ENCODE results near the gene KLHDC2.
"Not testable (repeated sequence)": the region's sequence is repeated elsewhere in the genome, so short reads cannot be mapped to it uniquely, and the experiment has no call there.

The KLHDC2 gene, protein sequence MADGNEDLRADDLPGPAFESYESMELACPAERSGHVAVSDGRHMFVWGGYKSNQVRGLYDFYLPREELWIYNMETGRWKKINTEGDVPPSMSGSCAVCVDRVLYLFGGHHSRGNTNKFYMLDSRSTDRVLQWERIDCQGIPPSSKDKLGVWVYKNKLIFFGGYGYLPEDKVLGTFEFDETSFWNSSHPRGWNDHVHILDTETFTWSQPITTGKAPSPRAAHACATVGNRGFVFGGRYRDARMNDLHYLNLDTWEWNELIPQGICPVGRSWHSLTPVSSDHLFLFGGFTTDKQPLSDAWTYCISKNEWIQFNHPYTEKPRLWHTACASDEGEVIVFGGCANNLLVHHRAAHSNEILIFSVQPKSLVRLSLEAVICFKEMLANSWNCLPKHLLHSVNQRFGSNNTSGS

DNA sequence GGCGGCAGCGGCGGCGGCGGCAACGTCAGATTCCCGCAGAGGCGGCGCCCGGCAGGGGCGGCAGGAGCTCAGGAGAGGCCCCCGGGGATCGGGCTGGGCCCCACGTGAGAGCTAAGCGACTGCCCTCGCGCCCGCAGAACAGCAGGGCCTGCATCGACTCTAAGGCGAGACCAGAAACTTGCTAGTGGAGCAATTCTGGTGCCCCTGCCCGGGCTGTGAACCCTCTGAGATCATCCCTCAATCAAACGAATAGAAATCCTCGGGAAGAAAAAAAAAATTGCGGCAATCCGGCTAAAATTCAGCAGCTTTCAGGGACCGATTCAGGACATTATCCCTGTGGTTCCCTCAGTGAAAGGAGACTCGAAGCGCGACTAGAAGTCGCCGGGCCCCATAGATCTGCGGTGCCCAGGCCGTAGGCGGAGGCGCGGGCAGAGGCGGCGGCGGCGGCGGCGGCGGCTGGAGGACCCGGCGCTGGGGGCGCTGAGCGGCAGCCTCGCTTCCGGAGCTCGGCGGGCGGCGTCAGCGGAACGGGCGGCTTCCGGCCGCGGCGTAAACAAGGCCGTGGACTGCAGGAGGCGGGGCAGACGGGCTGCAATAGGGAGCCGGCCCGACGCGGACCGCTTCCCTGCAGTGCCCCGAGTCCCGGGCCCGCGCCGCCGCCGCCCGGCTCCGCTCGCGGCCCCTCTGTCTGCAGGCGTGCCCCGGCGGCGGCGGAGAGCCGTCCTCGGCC lies at the start of gene KLHDC2:
Gene KLHDC2, plus strand, starts transcription at position 583 of the 730 bp plus-strand sequence. CDS start 316 bp downstream, outside the sequence.
- DNase-seq (ENCODE audit: low read depth): peak; percentile 80

DNA sequence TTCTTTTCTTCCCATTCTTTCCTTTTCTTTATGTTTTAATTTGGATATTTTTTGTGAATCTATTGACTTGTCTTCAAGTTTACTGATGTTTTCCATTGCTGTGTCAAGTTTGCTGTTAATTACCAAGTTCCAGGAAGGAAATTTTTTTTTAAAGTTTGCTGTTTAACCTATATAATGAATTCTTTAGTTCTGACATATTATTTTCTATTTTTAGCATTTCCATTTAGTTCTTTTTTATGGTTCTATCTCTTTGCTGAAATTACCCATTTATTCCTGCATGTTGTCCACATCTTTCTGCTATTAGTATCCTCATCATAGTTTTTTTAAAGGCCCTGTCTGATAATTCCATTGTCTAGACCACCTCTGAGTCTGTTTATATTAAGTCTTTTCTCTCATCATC lies 47.2 kb upstream of the KLHDC2 start:
- DNase-seq (ENCODE audit: low read depth): no peak

DNA sequence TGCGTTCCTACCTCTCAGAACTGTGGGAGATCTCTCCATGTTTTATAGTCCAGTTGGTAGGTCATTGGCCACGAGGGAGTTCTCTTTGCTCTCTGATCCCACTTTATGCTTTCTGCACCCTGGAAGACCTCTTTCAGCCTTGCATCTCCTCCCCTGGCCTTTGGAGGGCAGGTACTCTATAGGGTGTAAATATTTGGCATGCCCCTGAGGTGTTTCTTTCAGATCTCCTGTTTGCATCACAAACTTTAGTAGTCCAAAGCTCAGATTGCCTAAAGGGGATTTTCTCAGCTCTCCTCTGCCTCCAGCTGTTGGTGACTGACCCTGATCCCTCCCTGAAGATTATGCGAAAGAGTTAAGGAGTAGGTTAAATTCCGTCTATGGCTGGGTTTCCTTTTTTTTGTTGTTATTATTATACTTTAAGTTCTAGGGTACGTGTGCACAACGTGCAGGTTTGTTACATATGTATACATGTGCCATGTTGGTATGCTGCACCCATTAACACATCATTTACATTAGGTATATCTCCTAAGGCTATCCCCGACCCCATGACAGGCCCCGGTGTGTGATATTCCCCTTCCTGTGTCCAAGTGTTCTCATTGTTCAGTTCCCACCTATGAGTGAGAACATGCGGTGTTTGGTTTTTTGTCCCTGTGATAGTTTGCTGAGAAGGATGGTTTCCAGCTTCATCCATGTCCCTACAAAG lies 46.1 kb upstream of the KLHDC2 start:
- DNase-seq (ENCODE audit: low read depth): not testable (repeated sequence)

DNA sequence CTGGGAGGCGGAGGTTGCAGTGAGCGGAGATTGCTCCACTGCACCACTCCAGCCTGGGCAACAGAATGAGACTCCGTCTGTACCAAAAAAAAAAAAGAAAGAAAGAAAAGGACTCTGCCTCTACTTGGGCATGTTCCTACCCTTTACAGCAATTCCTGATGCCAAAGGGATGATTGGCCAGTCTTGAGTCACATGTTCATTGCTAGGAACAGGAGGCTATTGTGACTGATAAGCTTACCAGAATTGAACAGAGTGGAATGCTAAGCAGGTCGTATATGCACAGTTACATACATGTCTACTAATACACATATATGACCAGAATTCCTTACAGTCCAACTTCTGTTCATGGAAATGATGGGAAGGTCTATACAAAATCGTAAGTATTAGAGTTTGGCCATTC lies 40.8 kb upstream of the KLHDC2 start:
- DNase-seq (ENCODE audit: low read depth): no peak

DNA sequence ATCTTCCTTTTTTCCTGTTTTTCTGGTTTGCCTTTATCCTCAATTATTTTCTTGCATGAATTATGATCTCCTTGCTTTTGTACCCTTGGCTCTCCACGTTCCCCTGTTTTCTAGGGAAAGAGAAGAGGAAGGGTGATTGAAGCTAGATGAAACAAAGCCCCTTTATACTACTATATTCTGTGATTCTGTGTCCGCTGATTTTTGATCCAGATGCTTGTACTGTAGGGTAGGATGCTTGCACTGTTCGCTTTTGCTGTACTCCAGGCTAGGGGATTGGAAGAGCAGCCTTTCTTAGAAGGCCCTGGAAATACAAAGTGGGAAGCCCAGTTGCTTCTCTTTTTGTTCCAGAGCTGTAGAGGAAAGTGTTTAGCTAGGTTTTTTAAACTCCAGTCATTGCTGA lies 35.1 kb upstream of the KLHDC2 start:
- DNase-seq (ENCODE audit: low read depth): no peak

DNA sequence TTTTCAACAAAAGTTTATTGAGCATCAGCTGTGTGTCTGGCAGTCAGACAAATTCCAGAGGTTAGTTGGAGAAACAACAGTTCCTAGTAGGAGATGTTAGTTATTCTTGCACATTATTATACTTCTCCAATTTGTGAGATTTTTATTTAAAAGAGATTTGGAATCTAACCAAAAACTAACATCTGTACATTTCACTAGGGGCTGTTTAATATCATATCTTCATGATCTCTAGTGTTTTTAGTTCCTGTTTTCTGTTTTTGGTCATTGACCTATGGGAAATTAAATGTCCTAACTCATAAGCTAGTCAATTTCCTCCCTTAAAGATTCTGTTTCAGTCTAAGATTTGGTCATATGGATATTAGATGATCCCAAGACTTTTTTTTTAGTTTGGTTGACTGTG lies 34.1 kb upstream of the KLHDC2 start:
- no peak for DNase-seq (ENCODE audit: low read depth)

DNA sequence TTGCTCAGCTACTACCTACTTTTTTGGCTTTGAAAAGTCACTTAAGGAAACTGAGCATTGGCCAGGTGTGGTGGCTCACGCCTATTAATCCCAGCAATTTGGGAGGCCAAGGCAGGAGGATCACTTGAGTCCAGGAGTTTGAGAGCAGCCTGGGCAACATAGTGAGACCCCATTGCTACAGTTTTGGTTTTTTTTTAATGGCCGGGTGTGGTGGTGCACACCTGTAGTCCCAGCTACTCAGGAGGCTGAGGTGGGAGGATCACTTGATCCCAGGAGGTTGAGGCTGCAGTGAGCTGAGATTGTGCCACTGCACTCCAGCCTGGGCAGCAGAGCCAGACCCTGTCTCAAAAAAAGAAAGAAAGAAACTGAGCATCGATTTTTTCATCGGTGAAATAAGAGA lies 32.3 kb upstream of the KLHDC2 start:
- not testable (repeated sequence) for DNase-seq (ENCODE audit: low read depth)

DNA sequence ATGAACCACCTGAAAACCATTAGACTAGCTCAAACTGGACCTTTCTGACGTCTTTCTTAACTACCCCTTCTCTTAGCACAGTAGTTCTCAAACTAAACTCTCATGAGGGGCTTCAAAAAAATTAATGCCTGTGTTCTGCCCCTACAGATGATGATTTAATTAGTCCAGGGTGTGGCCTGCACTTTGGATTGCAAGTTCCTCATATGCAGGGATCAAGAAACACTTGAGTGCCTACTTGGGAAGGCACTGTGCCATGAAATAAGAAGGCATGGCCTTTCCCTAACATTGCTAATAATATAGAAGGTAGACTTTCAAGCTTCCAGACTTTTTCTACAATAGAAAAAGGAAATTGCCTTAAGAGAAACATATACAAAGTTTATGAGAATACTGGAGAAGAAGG lies 22.8 kb upstream of the KLHDC2 start:
- DNase-seq (ENCODE audit: low read depth): no peak

DNA sequence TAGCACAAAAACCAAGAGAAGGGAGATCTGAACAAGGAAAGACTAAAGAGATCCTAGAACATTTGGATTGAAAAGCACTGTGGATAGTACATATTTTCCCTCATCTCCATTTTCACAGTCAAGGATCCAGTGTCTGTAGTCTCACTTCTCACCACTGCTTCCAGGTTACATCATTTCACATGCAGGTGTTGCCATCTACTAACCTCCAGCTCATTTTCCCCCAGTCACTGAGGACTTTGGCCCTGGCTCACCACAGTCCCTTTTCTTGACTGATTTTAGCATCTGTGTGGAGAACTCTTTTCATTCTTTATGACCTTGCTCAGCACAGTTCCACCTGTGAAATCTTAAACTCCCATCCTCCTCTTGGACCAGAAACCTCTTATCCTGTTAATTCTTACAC lies 21.5 kb upstream of the KLHDC2 start:
- DNase-seq (ENCODE audit: low read depth): not testable (repeated sequence)

DNA sequence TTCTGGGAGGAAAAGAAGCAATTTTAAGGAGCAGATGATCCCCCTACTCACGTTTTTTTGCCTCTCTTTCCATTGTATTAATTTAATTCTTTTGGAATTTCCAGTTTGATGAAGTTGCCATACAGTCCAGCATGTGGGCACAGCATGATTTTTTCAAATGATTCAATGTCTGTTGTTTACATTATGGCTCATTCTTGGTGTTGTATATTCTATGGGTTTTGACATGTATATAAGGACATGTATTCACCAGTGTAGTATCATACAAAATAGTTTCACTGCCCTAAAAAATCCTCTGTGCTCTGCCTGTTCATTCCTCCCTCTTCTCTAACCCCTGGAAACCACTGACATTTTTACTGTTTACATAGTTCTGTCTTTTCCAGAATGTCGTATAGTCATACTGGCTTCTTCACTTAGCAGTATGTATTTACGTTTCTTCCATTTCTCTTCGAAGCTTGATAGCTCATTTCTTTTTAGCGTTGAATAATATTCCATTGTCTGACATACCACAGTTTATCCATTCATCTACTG lies 13.3 kb upstream of the KLHDC2 start:
- DNase-seq (ENCODE audit: low read depth): no peak

DNA sequence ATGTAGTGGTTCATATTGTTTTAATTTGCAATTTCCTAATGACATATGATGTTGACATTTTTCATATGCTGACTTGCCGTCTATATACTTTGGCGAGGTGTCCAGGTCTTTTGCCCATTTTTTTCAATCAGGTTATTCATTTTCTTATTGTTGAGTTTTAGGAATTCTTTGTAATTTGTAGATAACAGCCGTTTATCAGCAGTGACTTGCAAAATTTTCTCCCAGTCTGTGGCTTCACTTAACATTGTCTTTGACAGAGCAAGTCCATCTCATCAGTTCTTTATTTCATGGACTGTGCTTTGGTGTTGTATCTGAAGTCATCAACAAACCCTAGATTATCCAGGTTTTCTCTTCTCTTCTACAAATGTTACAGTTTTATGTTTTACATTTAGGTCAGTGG lies 12.6 kb upstream of the KLHDC2 start:
- no peak for DNase-seq (ENCODE audit: low read depth)

DNA sequence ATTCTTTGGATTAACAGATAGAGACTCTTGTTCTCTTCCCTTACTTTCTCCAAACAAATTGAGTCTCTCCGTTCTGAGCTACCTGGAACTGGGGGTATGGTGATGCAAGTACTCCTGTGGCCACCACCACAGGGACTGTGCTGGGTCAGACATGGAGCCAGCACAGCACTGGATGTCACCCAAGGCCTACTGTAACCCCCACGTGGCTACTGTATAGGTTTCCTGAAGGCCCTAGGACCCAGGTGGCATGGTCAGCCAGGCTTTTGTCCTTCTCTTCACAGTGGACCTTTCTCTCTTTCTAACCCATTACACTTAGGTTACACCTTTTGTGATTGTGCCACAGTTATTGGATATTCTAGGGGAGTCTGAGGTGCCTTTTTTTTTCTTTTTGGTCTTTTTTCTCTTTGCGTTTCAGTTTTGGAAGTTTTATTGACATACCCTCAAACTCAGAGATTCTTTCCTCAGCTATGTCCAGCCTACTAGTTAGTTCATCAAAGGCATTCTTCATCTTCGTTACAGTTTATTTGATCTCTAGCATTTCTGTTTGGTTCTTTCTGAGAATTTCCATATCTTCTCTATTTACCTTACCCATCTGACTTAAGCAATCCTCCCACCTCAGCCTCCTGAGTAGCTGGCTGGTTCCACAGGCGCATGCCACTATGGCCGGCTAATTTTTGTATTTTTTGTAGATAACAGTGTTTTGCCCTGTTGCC lies 6.0 kb upstream of the KLHDC2 start:
- no peak for DNase-seq (ENCODE audit: low read depth)

DNA sequence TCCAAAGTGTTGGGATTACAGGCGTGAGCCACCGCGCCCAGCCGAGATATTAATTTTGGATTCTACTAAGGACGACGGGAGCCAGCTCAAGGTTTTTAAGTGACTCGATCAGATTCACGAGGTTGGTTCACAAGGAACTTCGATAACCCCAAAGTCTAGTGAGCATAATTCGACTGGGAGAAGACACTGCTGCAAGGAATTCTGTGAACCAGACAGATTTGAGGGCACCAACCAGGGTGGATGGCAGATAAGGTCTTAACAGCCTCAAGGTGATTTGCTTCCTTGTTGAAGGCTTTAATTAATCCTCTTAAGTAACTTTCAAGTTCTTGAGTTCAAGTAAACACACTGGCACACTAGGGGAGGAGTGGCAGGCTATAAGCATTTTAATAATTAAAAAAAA lies 1.1 kb upstream of the KLHDC2 start:
- no peak for DNase-seq (ENCODE audit: low read depth)

DNA sequence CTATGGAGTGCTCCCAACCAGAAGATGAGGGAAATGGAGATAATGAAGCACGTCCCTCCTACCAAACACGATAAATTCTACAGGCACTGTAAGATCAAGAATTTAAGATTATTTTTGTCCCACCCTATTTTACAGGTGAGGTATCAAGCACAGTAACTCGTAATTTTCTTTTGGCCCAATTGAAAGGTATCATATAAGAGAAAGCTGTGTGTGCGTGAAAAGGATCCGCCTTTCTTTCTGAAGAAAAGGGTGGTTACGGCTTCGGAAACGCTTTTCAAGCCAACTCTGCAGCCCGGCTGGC lies 733 bp upstream of the KLHDC2 start:
- no peak for DNase-seq (ENCODE audit: low read depth)

DNA sequence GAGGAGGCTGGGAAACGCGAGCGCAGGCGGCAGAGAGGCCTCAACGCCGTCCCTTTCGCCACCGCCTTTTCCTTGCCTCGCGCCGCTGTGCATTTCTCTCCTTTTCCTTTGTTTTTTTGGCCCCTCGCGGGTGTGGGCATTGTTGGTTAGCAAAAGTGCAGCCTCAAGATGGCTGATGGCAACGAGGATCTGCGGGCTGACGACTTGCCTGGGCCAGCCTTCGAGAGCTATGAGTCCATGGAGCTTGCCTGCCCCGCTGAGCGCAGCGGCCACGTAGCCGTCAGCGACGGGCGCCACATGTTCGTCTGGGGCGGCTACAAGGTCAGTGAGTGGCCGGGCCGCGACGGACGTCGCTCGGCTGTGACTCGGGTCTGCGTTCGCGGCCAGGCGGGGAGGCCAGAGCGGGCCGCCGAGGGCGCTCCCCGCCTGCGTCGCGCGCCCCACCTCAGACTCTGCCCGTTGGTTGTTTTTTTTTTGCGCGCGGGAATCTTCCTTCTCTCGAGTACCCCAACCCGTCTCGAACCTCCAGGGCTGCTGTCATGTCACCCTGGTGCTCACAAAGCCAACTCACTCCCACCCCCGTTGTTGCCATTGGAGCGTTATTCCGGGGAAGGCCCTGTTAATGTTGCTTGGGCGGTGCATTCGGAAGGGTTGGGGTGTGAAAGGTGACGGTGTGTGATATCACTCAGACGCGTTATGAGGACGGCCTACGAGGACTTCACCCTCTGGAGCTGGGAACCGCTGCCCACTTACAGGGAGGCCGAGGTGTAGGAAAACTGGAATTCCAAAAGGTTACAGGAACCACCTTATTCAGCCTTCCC lies 558 bp downstream of the KLHDC2 start:
- DNase-seq (ENCODE audit: low read depth): peak; percentile 64

DNA sequence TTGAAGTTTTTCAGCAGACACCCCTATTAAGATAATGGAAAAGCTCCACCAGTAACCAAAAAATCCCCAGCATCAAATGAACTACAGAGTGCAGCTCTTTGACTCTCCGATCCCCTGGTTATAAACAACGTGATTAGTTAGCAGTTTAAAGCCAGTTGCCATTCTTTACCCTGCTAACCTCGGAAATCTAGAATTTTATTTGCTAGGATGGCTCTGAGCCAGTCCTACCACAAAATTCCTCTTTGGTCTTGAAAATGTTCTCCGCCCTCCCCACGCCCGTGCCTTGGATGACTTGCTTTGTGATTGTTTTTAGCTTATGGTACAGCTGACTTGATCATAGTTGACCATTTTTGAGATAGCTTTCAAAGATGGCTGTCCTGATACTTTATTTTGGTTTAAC lies 1.2 kb downstream of the KLHDC2 start:
- no peak for DNase-seq (ENCODE audit: low read depth)

DNA sequence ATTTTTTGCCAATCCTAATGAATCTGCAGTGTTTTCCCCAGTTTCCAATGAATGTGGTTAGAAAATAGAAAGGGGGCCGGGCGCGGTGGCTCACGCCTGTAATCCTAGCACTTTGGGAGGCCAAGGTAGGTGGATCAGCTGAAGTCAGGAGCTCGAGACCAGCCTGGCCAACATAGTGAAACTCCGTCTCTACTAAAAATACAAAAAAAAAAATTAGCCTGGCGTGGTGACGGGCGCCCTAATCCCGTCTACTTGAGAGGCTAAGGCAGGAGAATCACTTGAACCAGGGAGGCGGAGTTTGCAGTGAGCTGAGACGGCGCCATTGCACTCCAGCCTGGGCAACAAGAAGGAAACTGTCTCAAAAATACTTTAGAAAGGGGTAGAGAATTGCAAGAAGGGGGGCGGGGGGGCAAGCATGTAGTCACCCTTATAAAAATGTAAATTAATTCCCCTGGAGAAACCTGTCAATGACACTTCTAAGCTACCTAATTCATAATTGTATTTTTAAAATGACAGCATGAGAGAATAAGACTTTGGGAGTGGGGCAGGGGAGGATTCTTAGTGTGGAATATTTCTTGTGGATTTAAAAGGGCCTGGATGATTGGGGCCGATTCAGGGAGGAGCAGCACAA lies 1.7 kb downstream of the KLHDC2 start:
- no peak for DNase-seq (ENCODE audit: low read depth)

DNA sequence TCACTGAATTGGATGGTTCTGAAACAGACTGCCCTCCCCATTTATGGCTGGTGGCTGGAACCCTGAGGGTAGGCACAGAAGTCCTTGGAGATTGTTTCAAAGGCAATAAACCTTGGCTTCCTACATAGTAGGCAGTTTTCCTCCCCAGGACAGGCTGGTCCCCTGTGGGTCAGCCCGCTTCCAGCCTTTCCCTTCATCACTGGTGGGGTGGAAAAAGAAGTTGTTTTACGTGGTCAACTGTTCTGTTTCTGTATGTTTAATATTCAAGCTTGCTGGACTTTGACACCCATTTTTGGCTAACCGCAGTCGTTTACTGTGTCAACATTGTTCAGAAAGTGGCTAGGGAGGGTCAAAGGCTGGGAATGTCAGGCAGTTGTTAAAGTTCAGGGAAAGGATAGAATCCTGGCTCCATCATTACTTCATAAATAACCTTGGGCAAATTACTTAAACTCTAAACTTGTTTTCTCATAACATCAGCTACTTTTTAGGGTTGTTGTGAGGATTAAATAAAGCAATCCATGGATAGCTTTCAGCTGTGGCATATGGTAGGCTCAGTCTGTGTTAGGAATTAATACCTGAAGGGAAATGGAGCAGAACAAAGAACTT lies 2.4 kb downstream of the KLHDC2 start:
- no peak for DNase-seq (ENCODE audit: low read depth)

DNA sequence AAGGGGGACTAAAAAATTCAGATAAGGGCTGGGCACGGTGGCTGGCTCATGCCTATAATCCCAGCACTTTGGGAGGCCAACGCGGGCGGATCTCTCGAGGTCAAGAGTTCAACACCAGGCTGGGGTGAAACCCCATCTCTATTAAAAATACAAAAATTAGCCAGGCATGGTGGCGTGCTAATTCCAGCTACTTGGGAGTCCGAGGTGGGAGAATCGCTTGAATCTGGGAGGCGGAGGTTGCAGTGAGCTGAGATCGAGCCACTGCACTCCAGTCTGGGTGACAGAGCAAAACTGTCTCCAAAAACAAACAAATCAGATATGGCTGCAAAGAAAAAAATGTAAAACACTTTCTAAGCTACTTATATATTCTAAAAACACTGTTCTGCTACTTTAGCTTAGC lies 3.7 kb downstream of the KLHDC2 start:
- not testable (repeated sequence) for DNase-seq (ENCODE audit: low read depth)

DNA sequence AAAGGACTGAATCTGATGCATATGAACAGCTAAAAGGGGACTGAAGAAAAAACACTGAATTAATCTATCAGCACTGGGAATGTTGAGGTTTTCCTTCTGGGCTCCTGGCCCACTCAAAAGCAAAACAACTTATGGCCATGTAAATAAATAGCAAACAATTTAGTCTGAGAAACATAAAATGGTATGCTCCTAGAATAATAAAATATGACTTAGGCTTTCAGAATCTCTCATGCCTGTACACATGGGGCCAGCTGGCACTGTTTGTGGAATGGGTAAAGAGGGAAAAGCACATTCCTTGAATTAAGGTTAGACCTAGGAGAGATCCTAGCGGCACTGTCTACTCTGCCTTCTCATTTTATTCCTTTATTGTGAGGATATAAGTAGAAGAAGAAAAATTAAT lies 6.2 kb downstream of the KLHDC2 start:
- no peak for DNase-seq (ENCODE audit: low read depth)

Data from stimulated activated CD4-positive, alpha-beta T cell treated with anti-CD3 and anti-CD28 coated beads, Interleukin-2, amount 100 ng/mL, for 4 hours (primary cell).